GM23338 (cell line): Measurements from ENCODE around the gene KCNF1.

Source experiments
- CREB1 ChIP-seq: fragments of 250-450 bp; sonication (Bioruptor Pico); IDR thresholded peaks from 2 replicates; pipeline ENCODE4 v1.5.0; 2020; ENCODE audit warnings: low read depth, mild to moderate bottlenecking, moderate library complexity
- CTCF ChIP-seq, 2 experiments: fragments of 200-600 bp in 1 of 2; sonication (generic) in 1 of 2; conservative IDR thresholded peaks; 2 replicates each; pipeline versions ENCODE4 v1.5.1 to v1.6.1; 2016 to 2017; ENCODE audit warnings: antibody characterized with exemption in 2 of 2, low read depth in 2 of 2, mild to moderate bottlenecking in 2 of 2, moderate library complexity in 1 of 2
- EZH2 ChIP-seq: fragments of 200-600 bp; sonication (generic); IDR thresholded peaks from one replicate; pipeline ENCODE4 v1.8.0; 2017; ENCODE audit warnings: antibody characterized with exemption, mild to moderate bottlenecking, low read depth; ENCODE audit not compliant: unreplicated experiment
- EZH2phosphoT487 ChIP-seq: fragments of 200-600 bp; sonication (generic); IDR thresholded peaks from one replicate; pipeline ENCODE4 v1.8.1; 2018; ENCODE audit warnings: antibody characterized with exemption; ENCODE audit not compliant: unreplicated experiment
- POLR2AphosphoS5 ChIP-seq: IDR thresholded peaks from 2 replicates; pipeline ENCODE4 v1.6.1; 2016; ENCODE audit warnings: antibody characterized with exemption, low read depth
- REST ChIP-seq: IDR thresholded peaks from one replicate; pipeline ENCODE4 v1.6.1; 2018; ENCODE audit warnings: antibody characterized with exemption; ENCODE audit not compliant: unreplicated experiment

- TF ChIP-seq CTCF (conservative IDR thresholded peaks at IDR 0.05; ENCODE audit: low read depth in 2 of 2), result no peak
- no peak for TF ChIP-seq POLR2AphosphoS5
- no peak for TF ChIP-seq EZH2
- no peak for TF ChIP-seq REST
- no peak for TF ChIP-seq EZH2phosphoT487
- TF ChIP-seq CREB1, result no peak
These were observed 1.1 kb upstream of the KCNF1 start for GRCh38 chr2:10910625-10911024.
